Measurements from ENCODE around the gene MPV17. TPM values are rescaled to one million over a fixed set of nuclear protein-coding genes. Genes with fewer than 3 reads are reported as not detected.
"Not testable (repeated sequence)": the region's sequence is repeated elsewhere in the genome, so short reads cannot be mapped to it uniquely, and the experiment has no call there.

Gene MPV17
- total RNA-seq, 1 experiment from 2014 or later: 77.5 TPM

- DNase-seq (ENCODE audit: extremely low read depth, low read depth): no peak
Measured at GRCh38 chr2:27271631-27272340, 51.1 kb downstream of the MPV17 start.

GRCh38 chr2:27270670-27271069 lies 52.2 kb downstream of the MPV17 start:
- DNase-seq (ENCODE audit: extremely low read depth, low read depth): no peak

GRCh38 chr2:27270131-27270530 lies 52.8 kb downstream of the MPV17 start:
- no peak for DNase-seq (ENCODE audit: extremely low read depth, low read depth)

- DNase-seq (ENCODE audit: extremely low read depth, low read depth): not testable (repeated sequence)
Measured at GRCh38 chr2:27268296-27268695, 54.6 kb downstream of the MPV17 start.

- no peak for DNase-seq (ENCODE audit: extremely low read depth, low read depth)
Measured at GRCh38 chr2:27265536-27265870, 57.4 kb downstream of the MPV17 start.

GRCh38 chr2:27264753-27265535 lies 58.0 kb downstream of the MPV17 start:
- DNase-seq (ENCODE audit: extremely low read depth, low read depth): peak; percentile 66

GRCh38 chr2:27264253-27264752 lies 58.6 kb downstream of the MPV17 start:
- no peak for DNase-seq (ENCODE audit: extremely low read depth, low read depth)

- DNase-seq (ENCODE audit: extremely low read depth, low read depth): no peak
Measured at GRCh38 chr2:27263287-27264252, 59.3 kb downstream of the MPV17 start.

- peak; percentile 52 for DNase-seq (ENCODE audit: extremely low read depth, low read depth)
Measured at GRCh38 chr2:27262379-27263286, 60.3 kb downstream of the MPV17 start, which contains the start of gene SLC30A3. Gene SLC30A3 (minus strand): TSS chr2:27263047. CDS start chr2:27262906, 141 bp downstream.

- DNase-seq (ENCODE audit: extremely low read depth, low read depth): no peak
Measured at GRCh38 chr2:27261926-27262298, 61.0 kb downstream of the MPV17 start.

- no peak for DNase-seq (ENCODE audit: extremely low read depth, low read depth)
Measured at GRCh38 chr2:27261241-27261925, 61.5 kb downstream of the MPV17 start.

Other genes starting within 250 kb of the MPV17 start
- gene EMILIN1, start 244.5 kb downstream of the MPV17 start, total RNA-seq (2014; rRNA removed; shearing (Covaris generic)): 0.22 TPM in 1 of 2 replicates, not detected in the other
- 1.2 and 1.7 TPM in 2 replicates for gene KHK, start 236.3 kb downstream of the MPV17 start, total RNA-seq (2014; rRNA removed; shearing (Covaris generic))
- 43.2 and 45.2 TPM in 2 replicates for gene CGREF1, start 204.0 kb downstream of the MPV17 start, total RNA-seq (2014; rRNA removed; shearing (Covaris generic))
- gene ABHD1, start 199.3 kb downstream of the MPV17 start, total RNA-seq (2014; rRNA removed; shearing (Covaris generic)): 1.4 and 1.7 TPM in 2 replicates
- gene PREB, start 188.5 kb downstream of the MPV17 start, total RNA-seq (2014; rRNA removed; shearing (Covaris generic)): 52.5 and 53.3 TPM in 2 replicates
- not detected in 2 replicates for gene PRR30, start 183.7 kb downstream of the MPV17 start, total RNA-seq (2014; rRNA removed; shearing (Covaris generic))
- gene TCF23, start 174.1 kb downstream of the MPV17 start, total RNA-seq (2014; rRNA removed; shearing (Covaris generic)): not detected in 2 replicates
- gene ATRAID, start 111.1 kb downstream of the MPV17 start, total RNA-seq (2014; rRNA removed; shearing (Covaris generic)): 219 and 271 TPM in 2 replicates
- 49.7 and 51.8 TPM in 2 replicates for gene SLC5A6, start 110.8 kb downstream of the MPV17 start, total RNA-seq (2014; rRNA removed; shearing (Covaris generic))
- gene CAD, start 105.7 kb downstream of the MPV17 start, total RNA-seq (2014; rRNA removed; shearing (Covaris generic)): 34.1 and 38.5 TPM in 2 replicates
- 0.50 and 0.75 TPM in 2 replicates for gene SLC30A3, start 60.0 kb downstream of the MPV17 start, total RNA-seq (2014; rRNA removed; shearing (Covaris generic))
- gene DNAJC5G, start 47.7 kb downstream of the MPV17 start, total RNA-seq (2014; rRNA removed; shearing (Covaris generic)): not detected in 2 replicates
- gene TRIM54, start 40.7 kb downstream of the MPV17 start, total RNA-seq (2014; rRNA removed; shearing (Covaris generic)): 0.12 TPM in 1 of 2 replicates, not detected in the other
- 4.6 and 6.8 TPM in 2 replicates for gene UCN, start 14.7 kb downstream of the MPV17 start, total RNA-seq (2014; rRNA removed; shearing (Covaris generic))
- gene GTF3C2, start 33.7 kb upstream of the MPV17 start, total RNA-seq (2014; rRNA removed; shearing (Covaris generic)): 59.8 and 66.5 TPM in 2 replicates
- gene EIF2B4, start 47.2 kb upstream of the MPV17 start, total RNA-seq (2014; rRNA removed; shearing (Covaris generic)): 28.7 and 31.2 TPM in 2 replicates
- 80.9 and 88.7 TPM in 2 replicates for gene SNX17, start 47.5 kb upstream of the MPV17 start, total RNA-seq (2014; rRNA removed; shearing (Covaris generic))
- gene ZNF513, start 57.6 kb upstream of the MPV17 start, total RNA-seq (2014; rRNA removed; shearing (Covaris generic)): 7.0 and 7.3 TPM in 2 replicates
- gene PPM1G, start 86.5 kb upstream of the MPV17 start, total RNA-seq (2014; rRNA removed; shearing (Covaris generic)): 108 and 112 TPM in 2 replicates
- gene NRBP1, start 105.5 kb upstream of the MPV17 start, total RNA-seq (2014; rRNA removed; shearing (Covaris generic)): 78.0 and 79.3 TPM in 2 replicates
- 0.69 and 1.0 TPM in 2 replicates for gene KRTCAP3, start 119.3 kb upstream of the MPV17 start, total RNA-seq (2014; rRNA removed; shearing (Covaris generic))
- gene IFT172, start 166.6 kb upstream of the MPV17 start, total RNA-seq (2014; rRNA removed; shearing (Covaris generic)): 13.9 and 20.2 TPM in 2 replicates
- not detected in 2 replicates for gene FNDC4, start 172.1 kb upstream of the MPV17 start, total RNA-seq (2014; rRNA removed; shearing (Covaris generic))
- gene GCKR, start 173.7 kb upstream of the MPV17 start, total RNA-seq (2014; rRNA removed; shearing (Covaris generic)): not detected in 2 replicates